Esophagus squamous epithelium (tissue), 5 donors: ENCODE results near the gene PRPF31. TPM values are rescaled to one million over a fixed set of nuclear protein-coding genes. Genes with fewer than 3 reads are reported as not detected.

ENCODE experiments used
- DNase-seq: peaks from one replicate; lab custom pipeline; 2025; lab: John Stamatoyannopoulos, UW
- H3K27ac ChIP-seq, 4 donors: fragments of 200-600 bp; sonication (generic); one replicate each; pipeline ENCODE4 v1.5.1; 2016 to 2019; ENCODE audit warnings: mild to moderate bottlenecking in 1 of 4
- H3K27me3 ChIP-seq, 4 donors: fragments of 200-600 bp; sonication (generic); 1 replicate in 3 of 4; 2 replicates in 1 of 4; pipeline versions ENCODE4 v1.5.1 to v1.6.0; 2017 to 2021; ENCODE audit warnings: antibody characterized with exemption in 1 of 4
- H3K36me3 ChIP-seq, 3 donors: fragments of 200-600 bp; sonication (generic); one replicate each; pipeline ENCODE4 v1.5.1; 2016 to 2019
- H3K4me1 ChIP-seq, 3 donors: fragments of 200-600 bp; sonication (generic); one replicate each; pipeline ENCODE4 v1.5.1; 2017 to 2019
- H3K4me3 ChIP-seq, 4 donors: fragments of 200-600 bp; sonication (generic); 1 replicate in 3 of 4; 2 replicates in 1 of 4; pipeline ENCODE4 v1.5.1; 2016 to 2019; ENCODE audit warnings: mild to moderate bottlenecking in 2 of 4, moderate library complexity in 1 of 4
- H3K9me3 ChIP-seq, 3 donors: fragments of 200-600 bp; sonication (generic); one replicate each; pipeline ENCODE4 v1.5.1; 2016 to 2019
- CTCF ChIP-seq, 6 experiments: fragments of 450-650 bp in 4 of 6; fragments of 200-600 bp in 2 of 6; sonication (generic) in 2 of 6; IDR thresholded peaks; one replicate each; pipeline ENCODE4 v1.5.1; 2016 to 2019; ENCODE audit warnings: antibody characterized with exemption in 6 of 6, mild to moderate bottlenecking in 4 of 6, moderate library complexity in 4 of 6
- POLR2A ChIP-seq, 4 donors: fragments of 450-650 bp; IDR thresholded peaks; one replicate each; pipeline ENCODE4 v1.6.1; 2017; ENCODE audit warnings: antibody characterized with exemption in 4 of 4, mild to moderate bottlenecking in 4 of 4, moderate library complexity in 3 of 4
- WGBS, 2 donors: methylation state at CpG; one replicate each; pipeline ENCODE4 v1.1.5; 2018; 5-methylcytosine and 5-hydroxymethylcytosine counted together
- intact Hi-C: fragments of 100-400 bp; cut with DNase I; formaldehyde crosslinking; loops from one replicate; pipeline ENCODE4 v1.15.0; 2022
- total RNA-seq, 4 donors: library from RNA; depleted of rRNA; stranded (reverse); fragments of >200 nt; gene quantifications; one replicate each; pipeline ENCODE4 v1.1.0, GENCODE V29; 2016
- donor health status: DM: yes; HTN: yes; CAD: no.

Gene PRPF31
- total RNA-seq, 4 donors from 2014 or later: 41.8 to 49.2 (median 43.2) TPM

GRCh38 chr19:54173359-54173699, 57.8 kb downstream of the PRPF31 start:
- H3K36me3 ChIP-seq: peaks cover 0 to 20% (median 0%) of the 10 kb centered on the region in 3 donors
- H3K27ac ChIP-seq: peak overlapping the region in 3 of 4 donors; percentile 65 to 87 (median 73)
- peak overlapping the region in 3 of 4 donors; percentile 50 to 65 (median 51) for H3K4me3 ChIP-seq
- DNase-seq: no peak
- H3K4me1 ChIP-seq: peaks cover 7 to 29% (median 9%) of the 10 kb centered on the region in 3 donors
- peaks cover 0 to 4% (median 0%) of the 10 kb centered on the region in 4 donors for H3K27me3 ChIP-seq
- TF ChIP-seq CTCF (IDR thresholded peaks at IDR 0.05) (no peak), POLR2A (IDR thresholded peaks at IDR 0.05) (no peak)
- intact Hi-C loops: no loop called here
- 15 to 40% methylated on average over 3 to 8 of the region's 15 CpGs for WGBS, 2 donors
- H3K9me3 ChIP-seq: no peaks in the 10 kb centered on the region

GRCh38 chr19:54173951-54174834, 58.6 kb downstream of the PRPF31 start:
- Histone ChIP-seq H3K27ac (no peak overlapping the region), H3K4me1 (peaks cover 6 to 25% (median 8%) of the 10 kb centered on the region in 3 donors), H3K36me3 (peaks cover 0 to 29% (median 0%) of the 10 kb centered on the region in 3 donors), H3K4me3 (no peak overlapping the region), H3K27me3 (peaks cover 0 to 4% (median 0%) of the 10 kb centered on the region in 4 donors), H3K9me3 (no peaks in the 10 kb centered on the region)
- 67 to 77% methylated on average over 3 of the region's 25 CpGs for WGBS, 2 donors
- DNase-seq: no peak
- intact Hi-C loops: no loop called here
- TF ChIP-seq POLR2A (IDR thresholded peaks at IDR 0.05) (no peak), CTCF (IDR thresholded peaks at IDR 0.05) (no peak)

- peaks cover 0 to 59% (median 5%) of the 10 kb centered on the region in 3 donors for H3K36me3 ChIP-seq
- H3K4me1 ChIP-seq: peaks cover 0 to 4% (median 0%) of the 10 kb centered on the region in 3 donors
- TF ChIP-seq POLR2A (IDR thresholded peaks at IDR 0.05) (no peak), CTCF (IDR thresholded peaks at IDR 0.05) (no peak)
- intact Hi-C loops: no loop called here
- WGBS, 2 donors: 66 to 70% methylated on average over 9 to 18 of the region's 23 CpGs
- no peak overlapping the region for H3K4me3 ChIP-seq
- H3K9me3 ChIP-seq: no peaks in the 10 kb centered on the region
- no peaks in the 10 kb centered on the region for H3K27me3 ChIP-seq
- no peak overlapping the region for H3K27ac ChIP-seq
- no peak for DNase-seq
These were observed 63.2 kb downstream of the PRPF31 start for GRCh38 chr19:54178581-54179261.

- TF ChIP-seq CTCF (IDR thresholded peaks at IDR 0.05) (no peak), POLR2A (IDR thresholded peaks at IDR 0.05) (no peak)
- Histone ChIP-seq H3K4me3 (no peak overlapping the region), H3K36me3 (peaks cover 0 to 59% (median 5%) of the 10 kb centered on the region in 3 donors), H3K9me3 (no peaks in the 10 kb centered on the region), H3K27me3 (no peaks in the 10 kb centered on the region), H3K4me1 (no peaks in the 10 kb centered on the region), H3K27ac (no peak overlapping the region)
- intact Hi-C loops: no loop called here
- 77 to 79% methylated on average over 7 to 8 of the region's 10 CpGs for whole genome bisulfite sequencing, 2 donors
- DNase-seq: no peak
These were observed 63.8 kb downstream of the PRPF31 start for GRCh38 chr19:54179262-54179852.
